Activated T-cell treated with anti-CD3 and anti-CD28 coated beads for 48 hours (primary cell): ENCODE measurements around the gene LRP1B.

Source experiments
- DNase-seq: peaks from one replicate; pipeline ENCODE4 v3.0.0-alpha.2; 2020; ENCODE audit warnings: low read depth

LRP1B gene

DNA sequence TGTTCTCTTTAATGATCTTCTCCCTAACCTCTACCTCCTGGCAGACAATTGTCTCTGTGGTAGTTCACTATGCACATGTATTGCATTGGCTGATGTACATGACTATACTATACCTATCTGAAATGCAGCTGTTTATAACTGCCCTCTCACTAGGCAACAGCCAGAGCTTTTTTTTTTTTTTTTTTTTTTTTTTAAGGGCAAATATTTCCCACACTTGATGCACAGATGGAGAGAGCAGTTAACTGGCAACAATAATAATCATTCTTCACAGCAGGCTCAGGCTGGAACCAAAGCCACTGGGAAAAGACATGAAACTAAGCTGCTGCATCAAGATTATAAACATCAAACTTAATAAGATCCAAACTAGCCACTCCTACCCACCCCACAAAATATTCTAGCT lies 707.7 kb downstream of the LRP1B start:
- DNase-seq, result no peak

DNA sequence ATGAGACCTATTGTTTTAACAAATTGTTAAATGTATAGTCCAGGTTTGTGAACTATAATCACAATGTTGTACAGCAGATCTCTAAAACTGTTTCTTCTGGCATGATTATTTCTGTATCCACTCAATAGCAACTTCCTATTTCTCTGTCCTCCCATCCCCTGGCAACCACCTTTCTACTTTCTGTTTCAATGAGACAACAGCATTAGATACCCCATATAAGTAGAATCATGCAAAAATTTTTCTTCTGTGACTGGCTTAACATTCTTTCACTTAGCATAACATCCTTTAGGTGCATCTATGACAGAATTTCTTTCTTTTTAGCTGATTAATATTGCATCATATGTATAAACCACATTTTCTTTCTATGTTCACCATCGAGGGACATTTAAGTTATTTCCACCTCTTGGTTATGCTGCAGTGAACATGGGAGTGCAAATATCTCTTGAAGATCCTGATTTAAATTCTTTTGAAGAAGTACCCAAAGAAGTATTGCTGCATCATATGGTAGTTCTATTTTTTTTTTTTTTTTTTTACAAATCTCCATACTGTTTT lies 713.5 kb downstream of the LRP1B start:
- DNase-seq, result no peak

DNA sequence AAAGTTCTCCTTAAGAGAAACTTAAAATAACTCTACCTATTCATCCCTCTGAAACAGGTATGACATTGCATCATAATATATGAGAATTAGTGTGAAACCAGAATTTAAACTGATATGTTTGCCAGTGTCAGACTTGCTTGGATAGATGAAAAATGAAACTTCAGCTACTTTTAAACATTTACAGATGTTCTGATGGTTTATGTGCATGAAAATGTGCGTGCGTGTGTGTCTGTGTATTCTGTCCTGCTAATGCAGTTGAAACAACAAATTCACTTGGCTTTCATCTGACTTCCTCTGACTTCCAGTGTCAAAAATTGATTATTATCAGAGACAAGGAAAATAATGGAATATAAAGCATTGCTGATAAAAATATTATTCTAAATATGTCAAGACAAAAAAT lies 719.4 kb downstream of the LRP1B start:
- no peak for DNase-seq

DNA sequence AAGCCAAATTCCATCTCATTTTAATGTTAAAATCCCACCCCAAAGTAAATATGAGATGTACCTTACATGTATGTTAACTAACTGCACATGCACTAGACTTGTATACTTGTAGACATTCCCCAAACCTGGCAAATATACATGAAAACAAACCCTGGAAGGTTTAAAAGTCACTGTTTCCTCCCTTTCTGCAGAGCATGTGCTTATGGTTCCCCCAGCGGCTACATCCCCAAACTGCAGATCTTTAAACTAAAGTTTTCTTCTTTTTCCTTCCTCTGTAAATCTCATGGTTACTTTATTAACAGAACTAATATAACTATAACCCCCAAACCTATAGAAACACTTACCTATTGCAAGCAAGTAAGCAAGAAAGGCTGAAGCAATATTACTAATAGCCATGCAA lies 731.5 kb downstream of the LRP1B start:
- no peak for DNase-seq

DNA sequence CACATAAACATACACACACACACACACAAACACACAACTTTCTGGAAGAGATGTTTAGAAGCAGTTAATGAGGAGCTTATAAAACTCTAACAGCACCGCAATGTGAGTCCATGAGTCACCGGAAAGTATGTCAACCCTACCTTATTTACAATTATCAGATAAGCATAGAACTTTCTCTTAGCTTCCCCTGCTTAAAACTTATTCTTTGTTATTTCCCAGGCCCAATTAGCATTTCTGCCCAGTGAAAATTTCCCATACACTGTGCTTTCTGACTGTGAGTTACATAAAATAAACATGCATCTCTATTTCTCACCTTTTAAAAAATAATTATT lies 737.6 kb downstream of the LRP1B start:
- no peak for DNase-seq

DNA sequence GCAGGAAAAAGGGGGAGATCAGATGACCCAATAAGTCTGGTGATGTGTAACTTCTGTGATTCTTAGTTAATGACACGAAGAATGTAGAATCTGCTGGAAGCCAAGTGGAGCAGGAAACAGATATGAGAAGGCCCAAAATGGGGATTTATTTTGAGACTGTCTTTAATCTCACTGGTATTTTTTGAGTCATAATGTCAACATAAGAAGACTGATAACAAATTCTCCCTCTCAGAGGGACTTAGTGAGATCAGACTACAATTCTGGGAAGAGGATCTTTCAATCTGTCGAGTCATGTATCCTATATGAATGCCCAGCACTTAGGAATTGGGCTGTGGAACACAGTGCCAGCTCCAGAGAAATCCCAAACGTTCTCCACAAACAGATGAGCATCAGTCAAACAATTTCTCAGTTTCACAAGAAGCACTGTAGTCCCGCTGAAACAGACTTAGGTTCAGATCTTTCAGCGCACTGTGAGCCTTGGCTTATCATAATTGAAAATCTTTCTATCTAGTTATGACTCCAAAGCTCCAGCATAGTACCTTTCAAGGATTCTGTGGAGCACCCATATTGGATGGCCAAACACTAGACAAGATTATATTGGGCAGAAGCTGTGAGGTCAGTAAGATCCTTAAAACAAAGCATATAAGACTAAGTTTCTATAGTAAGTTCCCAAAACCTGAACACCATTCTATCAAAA lies 738.2 kb downstream of the LRP1B start:
- no peak for DNase-seq

DNA sequence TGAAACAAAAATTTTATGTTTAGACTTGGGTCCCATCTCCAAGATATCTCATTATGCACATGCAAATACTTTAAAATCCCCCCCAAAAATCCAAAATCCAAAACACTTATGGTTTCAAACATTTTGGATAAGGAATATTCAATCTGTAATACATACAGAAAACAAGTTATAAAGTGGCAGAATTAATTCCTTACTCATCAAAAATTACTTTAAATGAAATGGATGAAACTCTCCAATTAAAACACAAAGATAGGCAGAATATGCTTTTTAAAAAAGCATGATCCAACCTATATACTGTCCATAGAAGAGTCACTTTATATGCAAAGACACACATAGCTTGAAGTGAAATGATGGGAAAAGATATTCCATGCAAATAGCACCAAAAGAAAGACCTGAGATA lies 744.6 kb downstream of the LRP1B start:
- no peak for DNase-seq

DNA sequence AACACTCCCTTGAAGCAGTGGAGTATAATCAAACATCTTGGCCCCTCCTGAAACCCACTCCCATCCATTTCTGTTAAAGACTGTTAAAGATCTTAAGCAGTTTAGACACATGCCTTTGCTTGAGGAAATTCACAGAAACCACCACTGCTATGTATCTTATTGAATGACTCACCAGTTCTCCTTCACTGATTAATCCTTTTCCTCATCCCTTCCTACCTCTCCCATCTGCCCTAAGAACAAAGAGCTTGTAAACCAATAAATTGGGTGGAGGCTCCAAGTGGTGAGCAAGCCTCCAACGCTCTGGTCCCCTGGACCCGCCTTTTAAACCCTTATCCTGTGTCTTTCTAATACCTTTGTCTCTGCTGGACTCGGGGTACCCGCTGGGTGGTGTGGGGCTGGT lies 746.1 kb downstream of the LRP1B start:
- no peak for DNase-seq

DNA sequence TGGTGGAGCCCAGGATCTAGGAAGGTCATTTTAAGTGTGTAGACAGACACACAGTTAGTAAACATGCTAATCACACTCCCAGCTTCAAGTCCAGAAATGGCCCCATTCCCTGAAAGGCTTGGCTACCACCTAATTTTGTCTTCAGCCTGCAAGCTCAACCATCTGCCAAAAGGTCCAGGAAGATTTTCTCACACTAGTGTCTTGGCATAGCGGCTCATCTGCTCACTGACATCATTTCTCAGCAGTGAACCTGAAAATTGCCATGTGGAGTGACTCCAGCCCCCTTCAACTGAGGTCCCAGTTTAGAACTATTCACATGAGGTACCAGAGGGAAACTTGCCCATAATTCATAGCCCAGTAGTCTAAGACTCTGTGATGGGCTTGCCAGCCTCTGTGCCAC lies 748.9 kb downstream of the LRP1B start:
- DNase-seq, result no peak

DNA sequence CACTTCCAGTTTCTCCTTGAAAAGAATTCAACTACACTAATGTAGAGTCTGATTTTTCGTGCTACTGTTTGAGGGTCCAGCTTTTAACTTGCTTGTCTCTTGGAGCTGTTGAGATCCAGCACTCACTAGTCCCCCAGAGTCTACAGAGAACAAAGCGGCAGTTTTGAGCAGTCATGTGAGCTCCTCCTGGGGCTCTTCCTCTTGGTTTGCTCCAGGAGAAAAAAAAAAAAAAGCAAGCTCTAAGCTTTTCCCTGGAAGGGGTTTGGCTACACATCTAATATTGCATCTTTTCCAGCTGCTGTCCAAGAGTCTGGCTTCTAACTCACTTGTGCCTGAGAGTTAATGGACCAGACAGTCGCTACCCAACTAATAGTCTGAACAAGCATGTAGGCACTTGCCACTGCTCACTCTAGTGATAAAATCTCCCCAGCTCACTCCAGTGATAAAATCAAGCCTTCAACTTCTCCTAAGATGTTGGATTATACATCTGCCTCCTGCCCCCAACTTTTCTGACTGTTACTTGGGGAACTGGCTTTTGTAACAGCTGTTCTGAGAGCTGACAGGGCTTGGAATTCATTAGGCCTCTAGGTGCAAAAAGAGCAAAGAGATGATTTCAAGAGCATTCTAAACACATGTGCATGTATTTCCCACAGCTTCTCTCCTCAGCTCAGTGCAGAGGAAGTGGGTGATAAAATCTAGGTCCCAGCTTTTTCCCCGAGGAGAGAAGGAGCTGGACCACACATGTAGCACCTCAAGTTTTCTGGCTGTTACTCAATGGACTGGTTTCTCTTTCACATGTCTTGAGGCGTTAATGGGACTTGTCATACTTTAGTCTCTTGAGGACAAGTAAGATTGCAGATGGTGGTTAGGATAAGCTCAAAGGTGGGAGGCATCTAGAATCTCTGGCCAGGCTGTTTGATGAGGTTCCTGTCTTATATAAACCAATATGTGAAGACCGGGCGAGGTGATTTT lies 750.5 kb downstream of the LRP1B start:
- DNase-seq, result no peak

DNA sequence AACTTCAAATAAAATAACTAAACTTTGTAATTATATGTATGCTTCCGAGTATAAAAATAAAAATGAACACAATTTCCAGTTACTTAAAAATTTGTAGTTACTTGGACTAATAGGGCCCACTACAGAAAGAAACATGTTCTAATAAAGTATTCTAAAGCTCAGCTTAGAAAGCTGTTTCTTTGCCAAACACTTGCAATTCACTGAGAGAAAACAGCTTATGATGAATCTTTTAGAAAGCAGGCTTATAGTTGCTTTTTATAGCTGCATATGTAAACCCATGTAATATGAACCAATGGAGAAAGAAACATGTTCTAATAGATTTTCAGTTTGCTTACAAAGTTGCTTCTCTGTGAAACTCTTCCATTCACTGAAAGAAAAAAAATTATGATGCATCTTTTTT lies 766.0 kb downstream of the LRP1B start:
- no peak for DNase-seq

DNA sequence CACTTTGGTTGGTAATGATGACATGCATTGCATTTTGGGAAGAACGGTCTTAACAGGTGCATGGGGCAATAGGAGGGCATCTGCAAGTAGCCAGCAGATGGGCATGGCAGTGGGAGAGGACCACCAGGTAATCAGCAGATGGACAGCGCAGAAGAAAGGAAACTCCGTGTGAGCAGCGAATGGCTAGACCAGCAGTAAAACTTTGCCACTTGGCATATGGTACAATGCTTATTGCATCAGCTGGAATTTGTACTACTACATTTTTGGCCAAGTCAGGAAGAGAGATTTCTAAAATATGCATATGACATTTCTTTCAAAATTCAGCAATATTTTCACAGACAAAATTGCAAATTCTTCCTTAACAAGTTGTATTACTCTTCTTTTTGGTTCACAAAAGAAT lies 768.5 kb downstream of the LRP1B start:
- no peak for DNase-seq

DNA sequence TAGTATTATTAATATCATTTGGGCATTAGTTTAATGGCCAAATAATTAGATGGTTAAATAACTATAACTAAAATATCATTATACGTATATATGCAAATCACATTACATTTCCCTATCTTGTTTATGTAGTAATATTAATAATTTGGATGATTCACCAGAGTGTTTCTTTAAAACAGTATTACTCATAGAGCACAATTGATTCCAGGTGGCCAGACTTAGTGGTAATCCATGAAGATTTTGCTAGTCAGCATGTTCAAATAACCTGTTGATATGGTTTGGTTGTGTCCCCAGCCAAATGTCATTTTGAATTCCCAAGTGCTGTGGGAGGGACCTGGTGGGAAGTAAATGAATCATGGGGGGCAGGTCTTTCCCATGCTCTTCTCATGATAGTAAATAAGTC lies 782.3 kb downstream of the LRP1B start:
- no peak for DNase-seq

DNA sequence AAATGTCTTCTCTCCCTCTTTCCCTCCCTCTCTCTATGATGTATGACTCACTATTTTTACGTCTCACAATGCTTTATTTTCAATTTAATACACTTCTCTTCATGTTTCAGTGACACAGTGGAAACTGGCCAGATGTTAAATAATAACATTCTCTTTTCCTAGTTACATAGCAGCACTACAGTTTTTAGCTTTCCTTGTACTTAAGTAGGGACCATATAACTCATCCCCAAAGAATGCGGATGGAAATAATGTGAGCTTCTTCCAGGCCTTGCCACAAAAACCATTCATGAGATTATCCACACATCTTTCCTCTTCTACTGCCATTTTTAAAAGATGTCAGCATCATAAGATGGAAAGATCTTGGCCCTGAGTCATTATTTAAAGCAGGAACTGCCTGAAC lies 789.4 kb downstream of the LRP1B start:
- no peak for DNase-seq

DNA sequence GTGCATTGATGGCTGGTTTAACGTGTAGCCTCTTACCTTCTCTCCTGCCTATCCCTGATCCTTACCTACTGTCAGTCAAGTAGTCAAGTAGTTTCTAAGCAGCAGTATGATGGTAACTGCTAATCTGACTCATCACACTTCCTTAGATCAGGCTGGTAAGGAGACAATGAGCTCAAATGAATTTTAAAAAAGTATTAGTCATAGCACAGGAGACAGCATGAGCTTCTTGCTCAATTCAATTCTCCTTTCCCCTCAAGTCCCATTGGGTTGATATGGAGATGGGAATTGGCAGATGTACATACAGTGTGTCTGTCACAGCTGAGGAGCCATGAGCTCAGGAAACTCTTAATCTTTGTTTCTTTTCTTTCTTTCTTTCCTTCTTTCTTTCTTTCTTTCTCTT lies 799.7 kb downstream of the LRP1B start:
- no peak for DNase-seq

DNA sequence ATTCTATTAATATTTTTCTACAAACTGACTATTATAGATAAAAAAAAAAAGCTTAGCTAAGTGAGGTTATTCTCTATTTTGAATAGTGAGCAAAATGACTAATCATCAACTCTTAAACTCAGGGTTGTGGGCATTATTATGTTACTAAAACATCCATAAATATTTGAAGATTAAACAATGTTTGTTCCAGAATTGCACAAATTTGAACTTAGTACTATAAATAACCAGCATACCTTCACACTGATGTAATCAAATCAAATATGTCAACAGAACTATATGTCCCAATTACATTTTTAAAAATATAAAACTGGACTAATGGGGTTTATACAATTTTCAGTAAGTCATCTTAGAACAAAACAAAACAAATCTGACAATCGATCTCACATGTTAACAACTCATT lies 800.9 kb downstream of the LRP1B start:
- no peak for DNase-seq

DNA sequence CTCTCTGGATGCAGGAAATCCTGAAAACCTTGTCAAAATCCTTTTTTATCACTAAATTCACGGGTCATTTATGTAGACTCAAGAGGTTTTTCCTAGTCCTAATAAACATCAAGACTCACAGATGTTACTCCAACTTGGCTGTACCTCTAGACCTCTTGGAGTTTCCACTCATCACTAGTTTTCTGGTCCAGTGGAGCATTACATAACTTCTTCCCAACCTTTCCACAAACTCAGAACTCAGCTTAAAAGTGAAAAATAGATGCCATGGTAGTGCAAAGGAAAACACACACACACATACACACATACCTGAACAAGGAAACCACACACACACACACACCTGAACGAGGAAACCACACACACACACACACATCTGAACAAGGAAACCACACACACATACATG lies 807.2 kb downstream of the LRP1B start:
- DNase-seq, result no peak

DNA sequence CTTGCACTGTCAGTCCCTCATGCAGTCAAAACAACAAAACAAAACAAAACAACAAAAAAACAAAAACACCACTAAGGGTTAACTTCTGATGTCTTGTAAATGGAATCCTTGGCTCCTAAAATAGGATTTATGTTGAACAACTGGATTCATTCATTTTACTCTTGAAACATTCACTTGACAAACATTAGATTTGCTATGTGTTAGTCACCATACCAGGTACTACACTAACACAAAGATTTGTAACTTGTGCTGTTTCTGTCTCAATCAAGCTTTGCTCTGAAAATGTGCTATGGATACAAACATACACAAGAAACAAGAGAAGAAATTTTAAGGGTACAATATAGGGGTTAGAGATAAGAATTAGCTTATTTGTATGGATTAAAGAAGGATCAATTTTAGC lies 812.8 kb downstream of the LRP1B start:
- DNase-seq, result no peak

DNA sequence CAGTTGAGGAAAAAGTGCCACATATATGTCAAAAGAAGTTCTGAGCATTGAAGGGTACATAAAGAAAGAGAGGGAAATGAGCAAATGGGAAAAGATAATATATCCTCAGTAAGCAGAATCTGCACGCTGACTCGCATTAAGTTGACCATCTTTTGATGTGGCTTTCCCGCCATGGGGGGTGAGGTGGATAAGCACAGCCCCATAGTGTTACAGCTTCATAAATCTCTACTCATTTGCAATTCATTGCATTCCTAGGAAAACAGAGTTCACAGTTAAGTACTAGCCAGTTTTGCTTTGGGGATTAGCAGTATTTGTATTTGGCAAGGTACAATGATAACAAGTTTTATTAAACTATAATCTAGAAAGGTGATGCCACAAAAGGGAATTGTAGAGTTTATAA lies 814.2 kb downstream of the LRP1B start:
- no peak for DNase-seq

DNA sequence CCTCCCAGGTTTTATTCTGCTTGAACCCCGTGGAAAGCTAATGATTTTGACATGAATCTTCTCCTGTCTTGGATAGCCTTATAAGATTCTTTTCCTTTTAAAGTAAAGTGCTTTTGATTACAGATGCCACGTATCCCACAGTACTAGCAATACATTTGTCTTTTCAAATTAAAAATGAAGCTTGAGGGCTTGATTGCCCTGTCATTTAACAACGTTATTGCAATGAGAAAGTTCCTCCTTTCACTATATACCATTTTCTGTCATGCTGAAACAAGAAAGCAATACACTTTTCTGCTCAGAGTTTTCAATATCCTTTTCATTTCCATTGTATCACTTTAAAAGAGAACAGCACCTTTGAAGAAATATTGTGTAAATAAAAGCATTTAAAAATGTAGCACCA lies 814.7 kb downstream of the LRP1B start:
- no peak for DNase-seq

DNA sequence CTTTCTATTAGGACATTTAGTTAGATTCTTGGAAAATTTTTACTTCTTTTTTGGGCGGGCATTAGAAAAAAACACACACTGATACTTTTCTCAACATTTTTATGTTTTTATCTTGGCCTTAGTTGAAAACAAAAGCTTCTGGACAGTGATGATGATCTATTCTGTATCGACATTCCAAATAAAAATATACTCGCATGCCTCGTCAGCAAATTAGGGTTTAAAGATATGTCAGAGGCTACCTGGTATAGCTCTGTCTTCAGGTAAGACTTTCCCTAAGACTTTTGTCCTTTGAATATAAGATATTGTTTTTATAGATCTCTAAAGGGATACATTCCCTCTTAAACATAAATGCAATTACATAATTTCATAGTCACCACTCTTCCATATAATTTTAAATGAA lies 816.8 kb downstream of the LRP1B start:
- DNase-seq, result no peak

DNA sequence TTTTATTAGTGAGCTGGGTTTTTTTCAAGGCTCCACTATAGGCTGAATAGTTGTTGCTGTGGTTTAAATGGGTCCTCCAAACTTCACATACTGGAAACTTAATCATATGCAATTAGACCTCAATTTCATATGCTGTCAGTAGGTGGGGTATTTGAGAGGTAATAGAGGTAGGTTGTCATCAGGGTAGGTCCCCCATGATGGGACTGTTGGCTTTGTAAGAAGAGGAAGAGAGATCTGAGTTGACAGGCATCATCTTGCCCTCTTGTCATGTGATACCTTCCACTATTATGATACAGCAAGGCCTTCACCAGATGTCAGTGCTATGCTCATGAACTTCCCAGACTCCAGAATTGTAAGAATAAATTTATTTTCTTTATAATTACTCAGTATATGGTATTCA lies 819.4 kb downstream of the LRP1B start:
- no peak for DNase-seq

DNA sequence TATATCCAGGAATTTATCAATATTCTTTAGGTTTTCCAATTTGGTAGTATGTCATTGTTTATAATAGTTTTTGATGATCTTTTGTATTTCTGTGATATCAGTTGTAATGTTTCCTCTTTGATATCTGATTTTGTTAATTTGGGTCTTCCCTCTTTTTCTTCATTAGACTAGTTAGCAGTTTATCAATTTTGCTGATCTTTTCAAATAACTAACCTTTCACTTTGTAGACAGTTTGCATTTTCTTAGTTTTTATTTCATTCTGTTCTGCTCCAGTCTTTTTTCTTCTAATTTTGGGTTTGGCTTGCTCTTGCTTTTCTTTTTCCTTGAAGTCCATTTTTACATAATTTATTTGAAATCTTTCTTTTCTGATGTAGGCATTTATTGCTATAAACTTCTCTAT lies 824.4 kb downstream of the LRP1B start:
- no peak for DNase-seq
